OCI-LY3 (cell line): ENCODE data around the gene TRIO.

Experiments
- H2AFZ ChIP-seq: fragments of 200-600, 300-600 bp; shearing (Covaris generic); 2 replicates; pipeline ENCODE4 v1.6.0; 2014; ENCODE audit warnings: antibody characterized with exemption, low read depth, low read length
- H3K27ac ChIP-seq: fragments of 200-600, 300-600 bp; sonication (generic); 2 replicates; pipeline ENCODE4 v1.5.1; 2014; ENCODE audit warnings: mild to moderate bottlenecking, low read length, moderate library complexity, mixed read lengths
- H3K27me3 ChIP-seq: fragments of 200-600, 300-600 bp; sonication (generic); 2 replicates; pipeline ENCODE4 v1.6.1; 2014; ENCODE audit warnings: low read depth, low read length, mixed read lengths
- H3K36me3 ChIP-seq: fragments of 200-600, 300-600 bp; sonication (generic); replicated peaks from 2 replicates; pipeline ENCODE3; 2014; ENCODE audit warnings: low read depth, low read length, mixed read lengths
- H3K4me1 ChIP-seq: fragments of 300-600, 200-600 bp; sonication (generic); 2 replicates; pipeline ENCODE4 v1.6.1; 2014; ENCODE audit warnings: low read length, mixed read lengths
- H3K4me2 ChIP-seq: fragments of 200-600, 300-600 bp; sonication (generic); 2 replicates; pipeline ENCODE4 v1.6.1; 2014; ENCODE audit warnings: low read length, mixed read lengths
- H3K4me3 ChIP-seq: fragments of 300-600, 200-600 bp; sonication (generic); 2 replicates; pipeline ENCODE4 v1.5.1; 2014; ENCODE audit warnings: antibody characterized with exemption, mild to moderate bottlenecking, low read length, moderate library complexity
- H3K79me2 ChIP-seq: fragments of 300-600, 200-600 bp; shearing (Covaris generic); 2 replicates; pipeline ENCODE4 v1.6.1; 2014; ENCODE audit warnings: mild to moderate bottlenecking, low read length, mixed read lengths
- H3K9ac ChIP-seq: fragments of 300-600, 200-600 bp; shearing (Covaris generic); 2 replicates; pipeline ENCODE4 v1.6.0; 2014; ENCODE audit warnings: mild to moderate bottlenecking, low read length, moderate library complexity
- H3K9me3 ChIP-seq: fragments of 200-600, 300-600 bp; shearing (Covaris generic); 2 replicates; pipeline ENCODE4 v1.6.1; 2014; ENCODE audit warnings: low read length, mixed read lengths; ENCODE audit not compliant: insufficient read depth
- H4K20me1 ChIP-seq: fragments of 200-600, 300-600 bp; sonication (generic); 2 replicates; pipeline ENCODE4 v1.6.1; 2016; ENCODE audit warnings: low read length, mixed read lengths; ENCODE audit not compliant: insufficient read depth
- CTCF ChIP-seq: fragments of 200-600, 300-600 bp; sonication (generic); IDR thresholded peaks from 2 replicates; pipeline ENCODE4 v1.5.1; 2014; ENCODE audit warnings: antibody characterized with exemption, low read length, low read depth
- EZH2phosphoT487 ChIP-seq: fragments of 200-600 bp; shearing (Covaris generic); IDR thresholded peaks from 2 replicates; pipeline ENCODE4 v1.6.1; 2018; ENCODE audit warnings: antibody characterized with exemption, mixed run types, low read depth

Gene TRIO

GRCh38 chr5:14436801-14437542 is 293.8 kb downstream of the TRIO start:
- Histone ChIP-seq H3K36me3 (no peaks in the 10 kb centered on the region), H3K27me3 (0 out of 2 replicates have a peak, but pooled peaks cover 9% of the 10 kb centered on the region), H3K4me2 (no peak overlapping the region), H3K4me3 (no peak overlapping the region), H3K9ac (no peak overlapping the region), H2AFZ (no peak overlapping the region), H3K9me3 (no peaks in the 10 kb centered on the region), H4K20me1 (no peaks in the 10 kb centered on the region), H3K79me2 (no peaks in the 10 kb centered on the region), H3K27ac (no peak overlapping the region), H3K4me1 (no peaks in the 10 kb centered on the region)
- TF ChIP-seq CTCF (no peak), EZH2phosphoT487 (no peak)

GRCh38 chr5:14438195-14438606 is 295.1 kb downstream of the TRIO start:
- H2AFZ ChIP-seq: no peak overlapping the region
- no peak overlapping the region for H3K9ac ChIP-seq
- H3K27ac ChIP-seq: no peak overlapping the region
- no peak for TF ChIP-seq EZH2phosphoT487
- no peak for TF ChIP-seq CTCF
- H3K36me3 ChIP-seq: no peaks in the 10 kb centered on the region
- no peak overlapping the region for H3K4me2 ChIP-seq
- no peaks in the 10 kb centered on the region for H3K9me3 ChIP-seq
- H3K4me3 ChIP-seq: no peak overlapping the region
- no peaks in the 10 kb centered on the region for H3K79me2 ChIP-seq
- no peaks in the 10 kb centered on the region for H3K27me3 ChIP-seq
- no peaks in the 10 kb centered on the region for H3K4me1 ChIP-seq
- no peaks in the 10 kb centered on the region for H4K20me1 ChIP-seq

- Histone ChIP-seq H3K9ac (no peak overlapping the region), H3K36me3 (no peaks in the 10 kb centered on the region), H3K9me3 (no peaks in the 10 kb centered on the region), H3K27me3 (0 out of 2 replicates have a peak, but pooled peaks cover 5% of the 10 kb centered on the region), H3K4me2 (no peak overlapping the region), H2AFZ (no peak overlapping the region), H4K20me1 (no peaks in the 10 kb centered on the region), H3K4me1 (no peaks in the 10 kb centered on the region), H3K4me3 (no peak overlapping the region), H3K27ac (no peak overlapping the region), H3K79me2 (no peaks in the 10 kb centered on the region)
- no peak for TF ChIP-seq EZH2phosphoT487
- TF ChIP-seq CTCF: no peak
Measured at GRCh38 chr5:14439087-14439871, 296.1 kb downstream of the TRIO start.

- H3K9ac ChIP-seq: no peak overlapping the region
- H2AFZ ChIP-seq: no peak overlapping the region
- TF ChIP-seq CTCF (no peak), EZH2phosphoT487 (no peak)
- no peak overlapping the region for H3K4me3 ChIP-seq
- H3K9me3 ChIP-seq: no peaks in the 10 kb centered on the region
- no peaks in the 10 kb centered on the region for H4K20me1 ChIP-seq
- no peak overlapping the region for H3K27ac ChIP-seq
- no peaks in the 10 kb centered on the region for H3K79me2 ChIP-seq
- H3K4me1 ChIP-seq: no peaks in the 10 kb centered on the region
- no peaks in the 10 kb centered on the region for H3K36me3 ChIP-seq
- no peak overlapping the region for H3K4me2 ChIP-seq
- H3K27me3 ChIP-seq: peaks cover 10% of the 10 kb centered on the region; the same call in 1 of the 2 replicates
Measured at GRCh38 chr5:14440223-14440581, 297.1 kb downstream of the TRIO start.
